ENCODE results near the gene ZFYVE19. TPM values are rescaled to one million over a fixed set of nuclear protein-coding genes. Genes with fewer than 3 reads are reported as not detected.

Gene ZFYVE19
- total RNA-seq, 1 experiment from 2014 or later: 32.6 TPM

- H3K9me3 ChIP-seq (ENCODE audit: insufficient read depth, low read depth): no peaks in the 10 kb centered on the region
- H4K20me1 ChIP-seq (ENCODE audit: insufficient read depth): 0 out of 2 replicates have a peak, but pooled peaks cover 4% of the 10 kb centered on the region
- peak overlapping the region; percentile 100 for H3K4me2 ChIP-seq
- peak overlapping the region; percentile 93 for H3K27ac ChIP-seq
- DNase-seq: no peak
- H3K9me2 ChIP-seq (ENCODE audit: insufficient read depth): no peaks in the 10 kb centered on the region
- intact Hi-C loops (cut with micrococcal nuclease; ENCODE audit: unreplicated experiment): no loop called here
- H2AFZ ChIP-seq: peak overlapping the region; percentile 58; the same call in 1 of the 2 replicates
- peak overlapping the region; percentile 71 for H3K4me3 ChIP-seq
- H3K36me3 ChIP-seq (ENCODE audit: low read depth): no peaks in the 10 kb centered on the region; the same call in 1 of the 2 replicates
- TF ChIP-seq, protein P1, sequence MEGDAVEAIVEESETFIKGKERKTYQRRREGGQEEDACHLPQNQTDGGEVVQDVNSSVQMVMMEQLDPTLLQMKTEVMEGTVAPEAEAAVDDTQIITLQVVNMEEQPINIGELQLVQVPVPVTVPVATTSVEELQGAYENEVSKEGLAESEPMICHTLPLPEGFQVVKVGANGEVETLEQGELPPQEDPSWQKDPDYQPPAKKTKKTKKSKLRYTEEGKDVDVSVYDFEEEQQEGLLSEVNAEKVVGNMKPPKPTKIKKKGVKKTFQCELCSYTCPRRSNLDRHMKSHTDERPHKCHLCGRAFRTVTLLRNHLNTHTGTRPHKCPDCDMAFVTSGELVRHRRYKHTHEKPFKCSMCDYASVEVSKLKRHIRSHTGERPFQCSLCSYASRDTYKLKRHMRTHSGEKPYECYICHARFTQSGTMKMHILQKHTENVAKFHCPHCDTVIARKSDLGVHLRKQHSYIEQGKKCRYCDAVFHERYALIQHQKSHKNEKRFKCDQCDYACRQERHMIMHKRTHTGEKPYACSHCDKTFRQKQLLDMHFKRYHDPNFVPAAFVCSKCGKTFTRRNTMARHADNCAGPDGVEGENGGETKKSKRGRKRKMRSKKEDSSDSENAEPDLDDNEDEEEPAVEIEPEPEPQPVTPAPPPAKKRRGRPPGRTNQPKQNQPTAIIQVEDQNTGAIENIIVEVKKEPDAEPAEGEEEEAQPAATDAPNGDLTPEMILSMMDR (conservative IDR thresholded peaks at IDR 0.05): no peak
- TF ChIP-seq EZH2 (IDR thresholded peaks at IDR 0.05; ENCODE audit: low read depth): no peak
- H3K4me1 ChIP-seq (replicated peaks; ENCODE audit: insufficient read depth): peaks cover 29% of the 10 kb centered on the region
- CTCF ChIA-PET: interaction anchor here (1.0 kb wide), 1 partner anchor 14 kb away, joined by 4 read pairs; no protein-coding TSS in a partner anchor
- no peaks in the 10 kb centered on the region for H3K27me3 ChIP-seq (ENCODE audit: insufficient read depth, low read depth)
- H3F3A ChIP-seq (ENCODE audit: insufficient read depth, low read depth): peaks cover 23% of the 10 kb centered on the region
- BruUV-seq (replicated peaks): no TSS peak
- POLR2A ChIA-PET (ENCODE audit: unreplicated experiment): interaction anchor here (0.6 to 0.7 kb wide), 4 partner anchors 13 to 893 kb away, joined by 3 to 5 read pairs (median 4); partner anchors contain the start of gene PPP1R14D
- H3K79me2 ChIP-seq (ENCODE audit: low read depth): peaks cover 53% of the 10 kb centered on the region
Observed at GRCh38 chr15:40843261-40843884, 36.5 kb downstream of the ZFYVE19 start.

- ChIA-PET CTCF (interaction anchor here (0.7 to 1.0 kb wide), 3 partner anchors 13 to 461 kb away, joined by 3 to 4 read pairs (median 4); partner anchors contain the start of gene PPP1R14D), POLR2A (ENCODE audit: unreplicated experiment) (interaction anchor here (0.6 to 0.7 kb wide), 2 partner anchors 56 to 892 kb away, joined by 3 to 4 read pairs; no protein-coding TSS in a partner anchor)
- Histone ChIP-seq H3K36me3 (ENCODE audit: low read depth) (no peaks in the 10 kb centered on the region; the same call in 1 of the 2 replicates), H4K20me1 (ENCODE audit: insufficient read depth) (0 out of 2 replicates have a peak, but pooled peaks cover 5% of the 10 kb centered on the region), H3K9me3 (ENCODE audit: insufficient read depth, low read depth) (no peaks in the 10 kb centered on the region), H3K9me2 (ENCODE audit: insufficient read depth) (no peaks in the 10 kb centered on the region), H3K27ac (peak within 1 kb of the TSS; percentile 93), H3F3A (ENCODE audit: insufficient read depth, low read depth) (peaks cover 23% of the 10 kb centered on the region), H3K4me2 (peak within 1 kb of the TSS; percentile 100), H2AFZ (peak within 1 kb of the TSS; percentile 64; the same call in 1 of the 2 replicates), H3K4me1 (replicated peaks; ENCODE audit: insufficient read depth) (peaks cover 31% of the 10 kb centered on the region), H3K4me3 (peak within 1 kb of the TSS; percentile 71), H3K79me2 (ENCODE audit: low read depth) (peaks cover 59% of the 10 kb centered on the region), H3K27me3 (ENCODE audit: insufficient read depth, low read depth) (no peaks in the 10 kb centered on the region)
- intact Hi-C loops (cut with micrococcal nuclease; ENCODE audit: unreplicated experiment): loop anchor here (1.0 kb wide), 1 partner anchor 75 kb away; the partner anchor contains the start of gene C15orf62
- TF ChIP-seq, protein P1 (conservative IDR thresholded peaks at IDR 0.05): no peak
- TF ChIP-seq EZH2 (IDR thresholded peaks at IDR 0.05; ENCODE audit: low read depth): no peak
- no TSS peak for BruUV-seq (replicated peaks)
- DNase-seq: peak; percentile 46 to 72
Observed at GRCh38 chr15:40843885-40844695, 37.2 kb downstream of the ZFYVE19 start, which contains the start of gene SPINT1. Gene SPINT1, plus strand, starts transcription at chr15:40844048. Its CDS starts 507 bp downstream, at chr15:40844555.

DNA sequence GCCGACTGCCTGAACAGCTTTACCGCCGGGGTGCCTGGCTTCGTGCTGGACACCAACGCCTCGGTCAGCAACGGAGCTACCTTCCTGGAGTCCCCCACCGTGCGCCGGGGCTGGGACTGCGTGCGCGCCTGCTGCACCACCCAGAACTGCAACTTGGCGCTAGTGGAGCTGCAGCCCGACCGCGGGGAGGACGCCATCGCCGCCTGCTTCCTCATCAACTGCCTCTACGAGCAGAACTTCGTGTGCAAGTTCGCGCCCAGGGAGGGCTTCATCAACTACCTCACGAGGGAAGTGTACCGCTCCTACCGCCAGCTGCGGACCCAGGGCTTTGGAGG is 37.8 kb downstream of the ZFYVE19 start:
- DNase-seq: no peak
- no peak overlapping the region; the same call in 1 of the 2 replicates for H2AFZ ChIP-seq
- 0 out of 2 replicates have a peak, but pooled peaks cover 5% of the 10 kb centered on the region for H4K20me1 ChIP-seq (ENCODE audit: insufficient read depth)
- ChIA-PET CTCF (interaction anchor here (1.0 kb wide), 2 partner anchors 13 to 16 kb away, joined by 3 to 4 read pairs; partner anchors contain the start of gene PPP1R14D), POLR2A (ENCODE audit: unreplicated experiment) (no interaction called here)
- H3K9me3 ChIP-seq (ENCODE audit: insufficient read depth, low read depth): no peaks in the 10 kb centered on the region
- no peaks in the 10 kb centered on the region for H3K27me3 ChIP-seq (ENCODE audit: insufficient read depth, low read depth)
- H3K4me3 ChIP-seq: peak overlapping the region; percentile 71
- no peak for TF ChIP-seq EZH2 (IDR thresholded peaks at IDR 0.05; ENCODE audit: low read depth)
- TF ChIP-seq, protein P1 (conservative IDR thresholded peaks at IDR 0.05): no peak
- no peaks in the 10 kb centered on the region for H3K9me2 ChIP-seq (ENCODE audit: insufficient read depth)
- no peaks in the 10 kb centered on the region; the same call in 1 of the 2 replicates for H3K36me3 ChIP-seq (ENCODE audit: low read depth)
- TSS peak; percentile 25 for BruUV-seq (replicated peaks)
- H3K4me1 ChIP-seq (replicated peaks; ENCODE audit: insufficient read depth): peaks cover 31% of the 10 kb centered on the region
- peaks cover 23% of the 10 kb centered on the region for H3F3A ChIP-seq (ENCODE audit: insufficient read depth, low read depth)
- peak overlapping the region; percentile 100 for H3K4me2 ChIP-seq
- H3K79me2 ChIP-seq (ENCODE audit: low read depth): peaks cover 65% of the 10 kb centered on the region
- peak overlapping the region; percentile 93 for H3K27ac ChIP-seq
- intact Hi-C loops (cut with micrococcal nuclease; ENCODE audit: unreplicated experiment): loop anchor here (1.0 kb wide), 1 partner anchor 75 kb away; the partner anchor contains the start of gene C15orf62
